ENCODE results near the gene POC1A. TPM values are rescaled to one million over a fixed set of nuclear protein-coding genes. Genes with fewer than 3 reads are reported as not detected.
A peak's percentile ranks its signal among the peaks of the same experiment; 100 is the strongest.

The POC1A gene
- total and polyA plus RNA-seq, 2 of the 8 experiments (the other 6 are each of a cell fraction or from before 2014, with no cell fraction given), result 35.7 to 39.2 TPM

- peaks cover 2% of the 10 kb centered on the region in 2 experiments for H4K20me1 ChIP-seq (replicated peaks in 1 of 2; ENCODE audit: control insufficient read depth in 1 of 2, insufficient read depth in 2 of 2, low read length in 2 of 2)
- peaks cover 0 to 16% (median 7%) of the 10 kb centered on the region in 4 experiments; a peak in 5 of 8 replicates for H3K36me3 ChIP-seq (ENCODE audit: control insufficient read depth in 2 of 4, insufficient read depth in 4 of 4, low read length in 3 of 4)
- H3K79me2 ChIP-seq (ENCODE audit: control insufficient read depth in 1 of 2, insufficient read depth in 2 of 2, low read length in 2 of 2), result no peaks in the 10 kb centered on the region
- no peak overlapping the region for H4K5ac ChIP-seq (ENCODE audit: insufficient read length, low read depth, low read length)
- H3K23me2 ChIP-seq (ENCODE audit: low read depth, low read length), result no peaks in the 10 kb centered on the region
- FAIRE-seq (no peak), DNase-seq (ENCODE audit: low read depth in 1 of 2, low spot score in 2 of 2) (no peak)
- CTCF ChIA-PET (ENCODE audit: partially characterized antibody), result interaction anchor here (0.7 to 3.7 kb wide), 33 partner anchors 8 to 187 kb away, joined by 3 to 24 read pairs (median 4); partner anchors contain the start of genes ABHD14A, RRP9 and WDR82
- H3K4me2 ChIP-seq (ENCODE audit: insufficient read depth in 1 of 2, low read depth in 2 of 2, low read length in 2 of 2), result no peak overlapping the region
- H2BK20ac ChIP-seq (ENCODE audit: low read length), result no peak overlapping the region
- H2BK120ac ChIP-seq (replicated peaks; ENCODE audit: low read depth, low read length), result no peak overlapping the region
- no peak overlapping the region for H2BK15ac ChIP-seq (ENCODE audit: low read length)
- no peaks in the 10 kb centered on the region for H3K79me1 ChIP-seq (ENCODE audit: low read depth, low read length)
- no peaks in the 10 kb centered on the region for H3K9me3 ChIP-seq (ENCODE audit: insufficient read depth in 2 of 2, low read depth in 1 of 2, low read length in 1 of 2)
- H3K9ac ChIP-seq (replicated peaks in 1 of 4; ENCODE audit: extremely low read depth in 1 of 4, low read depth in 3 of 4, low read length in 3 of 4), result peak overlapping the region in 1 of 4 experiments; percentile 10; a peak in 1 of 7 replicates
- H3K23ac ChIP-seq (ENCODE audit: insufficient read length), result no peak overlapping the region
- no peak overlapping the region for H2AFZ ChIP-seq (ENCODE audit: low read length)
- H3K4me3 ChIP-seq (ENCODE audit: extremely low read depth in 1 of 4, insufficient read depth in 2 of 4, low read depth in 3 of 4, low read length in 4 of 4), result no peak overlapping the region
- H3K4me1 ChIP-seq (replicated peaks in 1 of 4; ENCODE audit: control insufficient read depth in 3 of 4, insufficient read depth in 4 of 4, low read length in 3 of 4), result no peaks in the 10 kb centered on the region
- no peak overlapping the region; the same call in 1 of the 2 replicates for H3K27ac ChIP-seq (ENCODE audit: low read depth, low read length)
- no peak overlapping the region for H3K56ac ChIP-seq (replicated peaks; ENCODE audit: insufficient read length, low read depth, low read length)
- POLR2A ChIA-PET (ENCODE audit: partially characterized antibody), result interaction anchor here (1.1 to 1.4 kb wide), 4 partner anchors 25 to 150 kb away, joined by 3 to 5 read pairs (median 4); partner anchors contain the start of genes RPL29 and RRP9
- no peak overlapping the region for H2BK5ac ChIP-seq (ENCODE audit: low read depth, low read length)
- no peak overlapping the region for H2BK12ac ChIP-seq (ENCODE audit: low read depth, low read length)
- H3K27me3 ChIP-seq (replicated peaks in 1 of 4; ENCODE audit: control insufficient read depth in 3 of 4, extremely low read depth in 1 of 4, insufficient read depth in 3 of 4, low read length in 3 of 4), result no peaks in the 10 kb centered on the region
- 90% methylated on average over 5 of the region's 5 CpGs; no CpG with 5 or more reads in 1 of the 2 experiments for WGBS, 2 experiments (ENCODE audit: extremely low coverage in 1 of 2, insufficient coverage in 1 of 2, insufficient read length in 1 of 2, insufficient replicate concordance in 2 of 2, low coverage in 1 of 2, low lambda C conversion rate in 2 of 2, missing lambda C conversion rate in 1 of 2)
- H4K91ac ChIP-seq (replicated peaks; ENCODE audit: insufficient read length, low read length), result no peak overlapping the region
- H3K18ac ChIP-seq (ENCODE audit: extremely low read depth, low read length), result no peak overlapping the region
- no peak overlapping the region for H2AK5ac ChIP-seq (ENCODE audit: low read depth, low read length)
- no peak overlapping the region for H3K14ac ChIP-seq (ENCODE audit: insufficient read length)
- no peak overlapping the region for H3K4ac ChIP-seq (replicated peaks; ENCODE audit: insufficient read length, low read depth, low read length)
- no peak overlapping the region for H4K8ac ChIP-seq (ENCODE audit: extremely low read depth, insufficient read depth, low read length)
- TF ChIP-seq CREB1 (IDR thresholded peaks at IDR 0.05) (no peak), RBBP5 (IDR thresholded peaks at IDR 0.05; ENCODE audit: borderline replicate concordance, low read depth, low read length) (no peak), SRF (IDR thresholded peaks at IDR 0.05; ENCODE audit: low read depth, low read length) (no peak), HDAC2 (IDR thresholded peaks at IDR 0.05; ENCODE audit: borderline replicate concordance in 1 of 2, low read depth in 2 of 2, low read length in 2 of 2) (no peak), CBX5 (IDR thresholded peaks at IDR 0.05; ENCODE audit: low read depth, low read length) (no peak), CTCF (IDR thresholded peaks at IDR 0.05; ENCODE audit: control extremely low read depth in 1 of 3, insufficient read depth in 1 of 3, low read depth in 1 of 3, low read length in 3 of 3) (no peak), USF2 (IDR thresholded peaks at IDR 0.05; ENCODE audit: low read length) (no peak), YY1 (IDR thresholded peaks at IDR 0.05; ENCODE audit: low read depth, low read length) (no peak), SP1 (IDR thresholded peaks at IDR 0.05; ENCODE audit: low read depth, low read length) (no peak)
These were observed 62.5 kb downstream of the POC1A start for GRCh38 chr3:52091586-52092270.

Measured in H1 (cell line).